HEK293 (cell line): ENCODE measurements around the gene TMEM143.

Source experiments
- EGR2 ChIP-seq: fragments of 450-650 bp; formaldehyde crosslinking; IDR thresholded peaks from 2 replicates; pipeline ENCODE4 v1.5.1; 2016; ENCODE audit warnings: low read depth, missing biosample characterization, missing genetic modification characterization
- FEZF1 ChIP-seq: fragments of 450-650 bp; formaldehyde crosslinking; IDR thresholded peaks from 2 replicates; pipeline ENCODE4 v1.5.1; 2016; ENCODE audit warnings: missing biosample characterization, missing genetic modification characterization
- GFI1B ChIP-seq: fragments of 450-650 bp; formaldehyde crosslinking; IDR thresholded peaks from 2 replicates; pipeline ENCODE4 v1.5.1; 2016; ENCODE audit warnings: missing biosample characterization, missing genetic modification characterization
- IKZF3 ChIP-seq: fragments of 450-650 bp; IDR thresholded peaks from 2 replicates; pipeline ENCODE4 v1.5.0; 2018; ENCODE audit warnings: missing biosample characterization, mild to moderate bottlenecking, missing genetic modification characterization, moderate library complexity
- KLF16 ChIP-seq: fragments of 450-650 bp; formaldehyde crosslinking; IDR thresholded peaks from 2 replicates; pipeline ENCODE4 v1.5.1; 2017; ENCODE audit warnings: missing biosample characterization, missing genetic modification characterization
- RBAK ChIP-seq: fragments of 450-650 bp; formaldehyde crosslinking; IDR thresholded peaks from 2 replicates; pipeline ENCODE4 v1.5.1; 2016; ENCODE audit warnings: missing biosample characterization, missing genetic modification characterization
- SALL2 ChIP-seq: fragments of 450-650 bp; formaldehyde crosslinking; IDR thresholded peaks from 2 replicates; pipeline ENCODE4 v1.5.0; 2017; ENCODE audit warnings: missing biosample characterization, mild to moderate bottlenecking, missing genetic modification characterization, borderline replicate concordance
- SCRT2 ChIP-seq: fragments of 450-650 bp; formaldehyde crosslinking; IDR thresholded peaks from 2 replicates; pipeline ENCODE4 v1.5.1; 2016; ENCODE audit warnings: missing biosample characterization, missing genetic modification characterization
- YY1 ChIP-seq: fragments of 450-650 bp; formaldehyde crosslinking; IDR thresholded peaks from 2 replicates; pipeline ENCODE4 v1.5.1; 2018; ENCODE audit warnings: missing biosample characterization, missing genetic modification characterization
- ZBTB7A ChIP-seq: fragments of 450-650 bp; formaldehyde crosslinking; IDR thresholded peaks from 2 replicates; pipeline ENCODE4 v1.5.1; 2016; ENCODE audit warnings: low read depth, missing biosample characterization, missing genetic modification characterization
- ZFHX2 ChIP-seq: fragments of 450-650 bp; formaldehyde crosslinking; conservative IDR thresholded peaks from 2 replicates; pipeline ENCODE4 v1.5.1; 2016; ENCODE audit warnings: missing biosample characterization, missing genetic modification characterization
- ZIC2 ChIP-seq: fragments of 450-650 bp; formaldehyde crosslinking; IDR thresholded peaks from 2 replicates; pipeline ENCODE4 v1.5.1; 2016; ENCODE audit warnings: missing biosample characterization, missing genetic modification characterization
- ZNF10 ChIP-seq: fragments of 450-650 bp; formaldehyde crosslinking; IDR thresholded peaks from 2 replicates; pipeline ENCODE4 v1.5.1; 2017; ENCODE audit warnings: missing biosample characterization, missing genetic modification characterization
- ZNF132 ChIP-seq: fragments of 450-650 bp; formaldehyde crosslinking; IDR thresholded peaks from 2 replicates; pipeline ENCODE4 v1.5.1; 2017; ENCODE audit warnings: missing biosample characterization, missing genetic modification characterization, borderline replicate concordance
- ZNF169 ChIP-seq: fragments of 450-650 bp; formaldehyde crosslinking; IDR thresholded peaks from 2 replicates; pipeline ENCODE4 v1.5.1; 2016; ENCODE audit warnings: missing biosample characterization, missing genetic modification characterization
- ZNF184 ChIP-seq: fragments of 450-650 bp; IDR thresholded peaks from 2 replicates; pipeline ENCODE4 v1.5.1; 2018; ENCODE audit warnings: missing biosample characterization, mild to moderate bottlenecking, missing genetic modification characterization
- ZNF335 ChIP-seq: fragments of 450-650 bp; formaldehyde crosslinking; conservative IDR thresholded peaks from 2 replicates; pipeline ENCODE4 v1.5.1; 2016; ENCODE audit warnings: missing biosample characterization, missing genetic modification characterization
- ZNF354C ChIP-seq: fragments of 450-650 bp; formaldehyde crosslinking; IDR thresholded peaks from 2 replicates; pipeline ENCODE4 v1.5.1; 2016; ENCODE audit warnings: missing biosample characterization, missing genetic modification characterization, low read depth, borderline replicate concordance
- ZNF394 ChIP-seq: fragments of 450-650 bp; formaldehyde crosslinking; IDR thresholded peaks from 2 replicates; pipeline ENCODE4 v1.5.1; 2016; ENCODE audit warnings: missing biosample characterization, missing genetic modification characterization, mild to moderate bottlenecking, moderate library complexity, borderline replicate concordance
- ZNF501 ChIP-seq: fragments of 450-650 bp; formaldehyde crosslinking; IDR thresholded peaks from 2 replicates; pipeline ENCODE4 v1.5.1; 2016; ENCODE audit warnings: missing biosample characterization, missing genetic modification characterization
- ZNF571 ChIP-seq: fragments of 450-650 bp; formaldehyde crosslinking; IDR thresholded peaks from 2 replicates; pipeline ENCODE4 v1.5.0; 2017; ENCODE audit warnings: missing biosample characterization, missing genetic modification characterization
- ZNF629 ChIP-seq: fragments of 450-650 bp; formaldehyde crosslinking; IDR thresholded peaks from 2 replicates; pipeline ENCODE4 v1.5.1; 2017; ENCODE audit warnings: missing biosample characterization, missing genetic modification characterization
- ZNF660 ChIP-seq: fragments of 450-650 bp; IDR thresholded peaks from 2 replicates; pipeline ENCODE4 v1.5.1; 2018; ENCODE audit warnings: missing biosample characterization, mild to moderate bottlenecking, missing genetic modification characterization
- ZNF664 ChIP-seq: fragments of 450-650 bp; formaldehyde crosslinking; IDR thresholded peaks from 2 replicates; pipeline ENCODE4 v1.5.1; 2016; ENCODE audit warnings: missing biosample characterization, missing genetic modification characterization
- ZNF670 ChIP-seq: fragments of 450-650 bp; formaldehyde crosslinking; IDR thresholded peaks from 2 replicates; pipeline ENCODE4 v1.5.1; 2016; ENCODE audit warnings: missing biosample characterization, missing genetic modification characterization, low read depth
- ZNF677 ChIP-seq: fragments of 450-650 bp; IDR thresholded peaks from 2 replicates; pipeline ENCODE4 v1.5.0; 2018; ENCODE audit warnings: missing biosample characterization, mild to moderate bottlenecking, missing genetic modification characterization, moderate library complexity
- ZNF76 ChIP-seq: fragments of 450-650 bp; formaldehyde crosslinking; IDR thresholded peaks from 2 replicates; pipeline ENCODE4; 2016; ENCODE audit warnings: low read depth, missing biosample characterization, missing genetic modification characterization, borderline replicate concordance
- ZNF777 ChIP-seq: fragments of 450-650 bp; formaldehyde crosslinking; IDR thresholded peaks from 2 replicates; pipeline ENCODE4 v1.5.1; 2017; ENCODE audit warnings: missing biosample characterization, missing genetic modification characterization, borderline replicate concordance
- ZNF843 ChIP-seq: fragments of 450-650 bp; formaldehyde crosslinking; IDR thresholded peaks from 2 replicates; pipeline ENCODE4 v1.5.1; 2016; ENCODE audit warnings: missing biosample characterization, missing genetic modification characterization
- TF ChIP-seq, protein P1 (sequence below): fragments of 450-650 bp; formaldehyde crosslinking; IDR thresholded peaks from 2 replicates; pipeline ENCODE4 v1.5.1; 2016; ENCODE audit warnings: missing biosample characterization, missing genetic modification characterization
- TF ChIP-seq, protein P2 (sequence below): fragments of 450-650 bp; formaldehyde crosslinking; IDR thresholded peaks from 2 replicates; pipeline ENCODE4 v1.5.1; 2016; ENCODE audit warnings: missing biosample characterization, missing genetic modification characterization
- TF ChIP-seq, protein P3 (sequence below): fragments of 450-650 bp; formaldehyde crosslinking; optimal IDR thresholded peaks from 2 replicates; pipeline ENCODE3; 2016; ENCODE audit warnings: missing biosample characterization, mild to moderate bottlenecking, missing genetic modification characterization
- TF ChIP-seq, protein P4 (sequence below): fragments of 450-650 bp; formaldehyde crosslinking; IDR thresholded peaks from 2 replicates; pipeline ENCODE4 v1.5.1; 2016; ENCODE audit warnings: missing biosample characterization, missing genetic modification characterization, borderline replicate concordance
- TF ChIP-seq, protein P5 (sequence below): fragments of 450-650 bp; formaldehyde crosslinking; IDR thresholded peaks from 2 replicates; pipeline ENCODE4 v1.5.1; 2017; ENCODE audit warnings: missing biosample characterization, missing genetic modification characterization

TMEM143 gene

DNA sequence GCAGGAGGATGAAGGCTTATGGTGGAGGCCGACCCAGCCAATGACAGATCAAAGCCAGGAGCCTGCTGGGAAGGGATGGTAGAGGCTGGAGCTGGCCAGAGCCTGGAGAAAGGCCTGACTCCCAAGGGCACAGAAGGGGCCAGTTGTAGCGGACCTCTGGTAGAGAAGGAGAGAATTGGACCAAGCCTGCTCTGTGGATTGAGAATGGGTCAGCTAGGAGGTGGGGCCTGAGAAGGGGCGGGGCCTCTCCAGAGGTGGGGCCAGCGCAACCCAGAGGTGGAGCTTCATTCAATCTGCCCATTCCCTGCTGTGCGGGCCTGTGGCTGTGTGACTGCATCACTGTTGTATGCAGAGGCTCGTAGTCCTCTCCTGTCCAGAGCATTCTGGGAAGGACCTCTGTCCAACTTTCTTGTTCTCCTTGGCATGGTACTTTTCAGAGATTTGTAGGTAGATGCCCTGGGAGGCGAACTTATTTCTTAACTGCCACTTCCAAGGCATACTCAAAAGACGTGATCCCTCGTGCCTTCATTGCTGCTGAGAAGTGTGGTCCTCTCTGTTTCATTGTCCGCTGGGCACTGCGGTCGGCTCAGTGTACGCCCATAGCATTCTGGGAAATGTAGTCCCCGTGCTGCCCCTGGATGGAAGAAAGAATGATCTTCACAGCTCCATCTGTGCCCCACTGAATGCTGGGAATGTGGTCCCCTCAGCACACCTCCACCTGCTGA is 36.4 kb upstream of the TMEM143 start (continued):
- TF ChIP-seq, protein P1, sequence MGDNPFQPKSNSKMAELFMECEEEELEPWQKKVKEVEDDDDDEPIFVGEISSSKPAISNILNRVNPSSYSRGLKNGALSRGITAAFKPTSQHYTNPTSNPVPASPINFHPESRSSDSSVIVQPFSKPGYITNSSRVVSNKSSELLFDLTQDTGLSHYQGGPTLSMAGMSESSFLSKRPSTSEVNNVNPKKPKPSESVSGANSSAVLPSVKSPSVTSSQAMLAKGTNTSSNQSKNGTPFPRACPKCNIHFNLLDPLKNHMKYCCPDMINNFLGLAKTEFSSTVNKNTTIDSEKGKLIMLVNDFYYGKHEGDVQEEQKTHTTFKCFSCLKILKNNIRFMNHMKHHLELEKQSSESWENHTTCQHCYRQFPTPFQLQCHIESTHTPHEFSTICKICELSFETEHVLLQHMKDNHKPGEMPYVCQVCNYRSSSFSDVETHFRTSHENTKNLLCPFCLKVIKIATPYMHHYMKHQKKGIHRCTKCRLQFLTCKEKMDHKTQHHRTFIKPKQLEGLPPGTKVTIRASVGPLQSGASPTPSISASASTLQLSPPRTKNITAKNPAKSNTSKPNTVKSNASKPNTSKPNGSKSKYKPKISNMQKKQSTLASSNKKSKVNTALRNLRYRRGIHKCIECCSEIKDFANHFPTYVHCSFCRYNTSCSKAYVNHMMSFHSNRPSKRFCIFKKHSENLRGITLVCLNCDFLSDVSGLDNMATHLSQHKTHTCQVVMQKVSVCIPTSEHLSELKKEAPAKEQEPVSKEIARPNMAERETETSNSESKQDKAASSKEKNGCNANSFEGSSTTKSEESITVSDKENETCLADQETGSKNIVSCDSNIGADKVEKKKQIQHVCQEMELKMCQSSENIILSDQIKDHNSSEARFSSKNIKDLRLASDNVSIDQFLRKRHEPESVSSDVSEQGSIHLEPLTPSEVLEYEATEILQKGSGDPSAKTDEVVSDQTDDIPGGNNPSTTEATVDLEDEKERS, result no peak
- TF ChIP-seq ZNF169 (tag by site-specific recombination) (no peak; the same call in 1 of the 2 replicates), ZNF132 (no peak), KLF16 (no peak), FEZF1 (tag by site-specific recombination) (no peak), ZNF76 (peak; percentile 97), ZNF10 (tag by site-specific recombination) (no peak), ZNF629 (peak; percentile 78), ZNF394 (tag by site-specific recombination) (no peak), IKZF3 (tag by site-specific recombination) (no peak; the same call in 1 of the 2 replicates), SCRT2 (tag by site-specific recombination) (peak; percentile 61), ZFHX2 (tag by site-specific recombination) (no peak), RBAK (tag by site-specific recombination) (no peak), YY1 (tag by site-specific recombination) (no peak), ZBTB7A (0 out of 2 replicates have a peak, but pooled peaks have one; percentile 28), GFI1B (tag by site-specific recombination) (no peak), ZNF660 (peak; percentile 60; the same call in 1 of the 2 replicates), ZNF664 (no peak), ZNF670 (tag by site-specific recombination) (no peak), ZNF184 (no peak), ZNF501 (no peak; the same call in none of the 2 replicates), ZNF677 (tag by site-specific recombination) (no peak), ZNF335 (tag by site-specific recombination) (peak; percentile 100), ZNF354C (tag by site-specific recombination) (no peak), SALL2 (tag by site-specific recombination) (no peak), EGR2 (tag by site-specific recombination) (no peak), ZNF843 (tag by site-specific recombination) (no peak), ZIC2 (tag by site-specific recombination) (peak; percentile 58), ZNF777 (tag by site-specific recombination) (no peak), ZNF571 (no peak)
- TF ChIP-seq, protein P2, sequence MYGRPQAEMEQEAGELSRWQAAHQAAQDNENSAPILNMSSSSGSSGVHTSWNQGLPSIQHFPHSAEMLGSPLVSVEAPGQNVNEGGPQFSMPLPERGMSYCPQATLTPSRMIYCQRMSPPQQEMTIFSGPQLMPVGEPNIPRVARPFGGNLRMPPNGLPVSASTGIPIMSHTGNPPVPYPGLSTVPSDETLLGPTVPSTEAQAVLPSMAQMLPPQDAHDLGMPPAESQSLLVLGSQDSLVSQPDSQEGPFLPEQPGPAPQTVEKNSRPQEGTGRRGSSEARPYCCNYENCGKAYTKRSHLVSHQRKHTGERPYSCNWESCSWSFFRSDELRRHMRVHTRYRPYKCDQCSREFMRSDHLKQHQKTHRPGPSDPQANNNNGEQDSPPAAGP (tag by site-specific recombination), result 0 out of 2 replicates have a peak, but pooled peaks have one; percentile 41
- TF ChIP-seq, protein P3, sequence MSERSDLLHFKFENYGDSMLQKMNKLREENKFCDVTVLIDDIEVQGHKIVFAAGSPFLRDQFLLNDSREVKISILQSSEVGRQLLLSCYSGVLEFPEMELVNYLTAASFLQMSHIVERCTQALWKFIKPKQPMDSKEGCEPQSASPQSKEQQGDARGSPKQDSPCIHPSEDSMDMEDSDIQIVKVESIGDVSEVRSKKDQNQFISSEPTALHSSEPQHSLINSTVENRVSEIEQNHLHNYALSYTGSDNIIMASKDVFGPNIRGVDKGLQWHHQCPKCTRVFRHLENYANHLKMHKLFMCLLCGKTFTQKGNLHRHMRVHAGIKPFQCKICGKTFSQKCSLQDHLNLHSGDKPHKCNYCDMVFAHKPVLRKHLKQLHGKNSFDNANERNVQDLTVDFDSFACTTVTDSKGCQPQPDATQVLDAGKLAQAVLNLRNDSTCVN (tag by site-specific recombination), result no peak
- TF ChIP-seq, protein P4, sequence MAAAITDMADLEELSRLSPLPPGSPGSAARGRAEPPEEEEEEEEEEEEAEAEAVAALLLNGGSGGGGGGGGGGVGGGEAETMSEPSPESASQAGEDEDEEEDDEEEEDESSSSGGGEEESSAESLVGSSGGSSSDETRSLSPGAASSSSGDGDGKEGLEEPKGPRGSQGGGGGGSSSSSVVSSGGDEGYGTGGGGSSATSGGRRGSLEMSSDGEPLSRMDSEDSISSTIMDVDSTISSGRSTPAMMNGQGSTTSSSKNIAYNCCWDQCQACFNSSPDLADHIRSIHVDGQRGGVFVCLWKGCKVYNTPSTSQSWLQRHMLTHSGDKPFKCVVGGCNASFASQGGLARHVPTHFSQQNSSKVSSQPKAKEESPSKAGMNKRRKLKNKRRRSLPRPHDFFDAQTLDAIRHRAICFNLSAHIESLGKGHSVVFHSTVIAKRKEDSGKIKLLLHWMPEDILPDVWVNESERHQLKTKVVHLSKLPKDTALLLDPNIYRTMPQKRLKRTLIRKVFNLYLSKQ (tag by site-specific recombination), result no peak
- TF ChIP-seq, protein P5, sequence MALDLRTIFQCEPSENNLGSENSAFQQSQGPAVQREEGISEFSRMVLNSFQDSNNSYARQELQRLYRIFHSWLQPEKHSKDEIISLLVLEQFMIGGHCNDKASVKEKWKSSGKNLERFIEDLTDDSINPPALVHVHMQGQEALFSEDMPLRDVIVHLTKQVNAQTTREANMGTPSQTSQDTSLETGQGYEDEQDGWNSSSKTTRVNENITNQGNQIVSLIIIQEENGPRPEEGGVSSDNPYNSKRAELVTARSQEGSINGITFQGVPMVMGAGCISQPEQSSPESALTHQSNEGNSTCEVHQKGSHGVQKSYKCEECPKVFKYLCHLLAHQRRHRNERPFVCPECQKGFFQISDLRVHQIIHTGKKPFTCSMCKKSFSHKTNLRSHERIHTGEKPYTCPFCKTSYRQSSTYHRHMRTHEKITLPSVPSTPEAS (tag by site-specific recombination), result no peak
